ENCODE results near the gene ZNF574.

GRCh38 chr19:42065511-42065910 is 10.5 kb upstream of the ZNF574 start:
- TF ChIP-seq CTCF (IDR thresholded peaks at IDR 0.05; ENCODE audit: low read depth, low read length, poor library complexity, severe bottlenecking) (no peak), EZH2phosphoT487 (IDR thresholded peaks at IDR 0.05; ENCODE audit: borderline replicate concordance, low read length) (no peak)

Data from DOHH2 (cell line).